Ascending aorta (tissue), 2 donors: ENCODE measurements around the gene TTLL8. TPM values are rescaled to one million over a fixed set of nuclear protein-coding genes. Genes with fewer than 3 reads are reported as not detected.

ENCODE experiments used
- DNase-seq, 2 donors: peaks; one replicate each; pipeline ENCODE4 v3.0.0-alpha.2; 2019; ENCODE audit warnings: low spot score in 2 of 2
- H3K27ac ChIP-seq, 2 donors: fragments of 200-600 bp; sonication (generic); one replicate each; pipeline ENCODE4 v1.5.1; 2016 to 2017; ENCODE audit warnings: mild to moderate bottlenecking in 1 of 2
- H3K27me3 ChIP-seq: fragments of 200-600 bp; sonication (generic); one replicate; pipeline ENCODE4 v1.5.1; 2017
- H3K36me3 ChIP-seq, 2 donors: fragments of 200-600 bp; sonication (generic); one replicate each; pipeline ENCODE4 v1.5.1; 2016
- H3K4me1 ChIP-seq, 2 donors: fragments of 200-600 bp; sonication (generic); one replicate each; pipeline ENCODE4 v1.5.1; 2016 to 2017; ENCODE audit warnings: mild to moderate bottlenecking in 1 of 2
- H3K4me3 ChIP-seq, 2 donors: fragments of 200-600 bp; sonication (generic); one replicate each; pipeline ENCODE4 v1.5.1; 2016 to 2017; ENCODE audit warnings: mild to moderate bottlenecking in 1 of 2
- H3K9me3 ChIP-seq, 2 donors: fragments of 200-600 bp; sonication (generic); one replicate each; pipeline ENCODE4 v1.5.1; 2016
- CTCF ChIP-seq, 3 experiments: fragments of 200-600 bp in 2 of 3; fragments of 450-650 bp in 1 of 3; sonication (generic) in 2 of 3; IDR thresholded peaks; one replicate each; pipeline ENCODE4 v1.5.1; 2016 to 2019; ENCODE audit warnings: antibody characterized with exemption in 3 of 3, mild to moderate bottlenecking in 1 of 3, moderate library complexity in 1 of 3
- intact Hi-C: fragments of 100-400 bp; cut with DNase I; formaldehyde crosslinking; loops from one replicate; pipeline ENCODE4 v1.15.1; 2023
- total RNA-seq: library from RNA; depleted of rRNA; stranded (reverse); fragments of >200 nt; gene quantifications from one replicate; pipeline ENCODE4 v1.1.0, GENCODE V29; 2016

Gene TTLL8
- total RNA-seq, 1 donor from 2014 or later: not detected

- H3K27ac ChIP-seq: no peak overlapping the region
- no peak for DNase-seq
- no peaks in the 10 kb centered on the region for H3K9me3 ChIP-seq
- TF ChIP-seq CTCF (IDR thresholded peaks at IDR 0.05): no peak
- intact Hi-C loops: no loop called here
- no peak overlapping the region for H3K4me3 ChIP-seq
- no peaks in the 10 kb centered on the region for H3K27me3 ChIP-seq
- peaks cover 0 to 4% of the 10 kb centered on the region in 2 donors for H3K4me1 ChIP-seq
- H3K36me3 ChIP-seq: no peaks in the 10 kb centered on the region
Measured at GRCh38 chr22:50082197-50082715, 24.2 kb upstream of the TTLL8 start.

- H3K4me3 ChIP-seq: no peak overlapping the region
- H3K4me1 ChIP-seq: no peaks in the 10 kb centered on the region
- intact Hi-C loops: no loop called here
- TF ChIP-seq CTCF (IDR thresholded peaks at IDR 0.05): no peak
- no peaks in the 10 kb centered on the region for H3K27me3 ChIP-seq
- no peak overlapping the region for H3K27ac ChIP-seq
- DNase-seq: no peak
- no peaks in the 10 kb centered on the region for H3K36me3 ChIP-seq
- no peaks in the 10 kb centered on the region for H3K9me3 ChIP-seq
Measured at GRCh38 chr22:50081426-50082196, 23.5 kb upstream of the TTLL8 start.

- H3K4me1 ChIP-seq: no peaks in the 10 kb centered on the region
- no peaks in the 10 kb centered on the region for H3K9me3 ChIP-seq
- no peak for DNase-seq
- intact Hi-C loops: no loop called here
- no peaks in the 10 kb centered on the region for H3K27me3 ChIP-seq
- no peak overlapping the region for H3K27ac ChIP-seq
- no peak overlapping the region for H3K4me3 ChIP-seq
- H3K36me3 ChIP-seq: no peaks in the 10 kb centered on the region
- no peak for TF ChIP-seq CTCF (IDR thresholded peaks at IDR 0.05)
Measured at GRCh38 chr22:50080077-50080465, 22.0 kb upstream of the TTLL8 start.

GRCh38 chr22:50078761-50079160 lies 20.7 kb upstream of the TTLL8 start:
- Histone ChIP-seq H3K4me3 (no peak overlapping the region), H3K27ac (no peak overlapping the region), H3K36me3 (no peaks in the 10 kb centered on the region), H3K4me1 (no peaks in the 10 kb centered on the region), H3K9me3 (no peaks in the 10 kb centered on the region), H3K27me3 (no peaks in the 10 kb centered on the region)
- no peak for TF ChIP-seq CTCF (IDR thresholded peaks at IDR 0.05)
- no peak for DNase-seq
- intact Hi-C loops: no loop called here

GRCh38 chr22:50078246-50078645 lies 20.1 kb upstream of the TTLL8 start:
- Histone ChIP-seq H3K27me3 (no peaks in the 10 kb centered on the region), H3K4me3 (no peak overlapping the region), H3K27ac (no peak overlapping the region), H3K36me3 (no peaks in the 10 kb centered on the region), H3K4me1 (no peaks in the 10 kb centered on the region), H3K9me3 (no peaks in the 10 kb centered on the region)
- no peak for TF ChIP-seq CTCF (IDR thresholded peaks at IDR 0.05)
- DNase-seq: no peak
- intact Hi-C loops: no loop called here
